Epithelial cell of esophagus (primary cell): Measurements from ENCODE around the gene GPATCH8.

ENCODE experiments used
- DNase-seq: peaks from one replicate; pipeline ENCODE4 v3.0.0; 2010; ENCODE audit warnings: low read depth
- H3K4me3 ChIP-seq: 2 replicates; pipeline ENCODE4 v1.5.1; 2011; ENCODE audit warnings: mild to moderate bottlenecking, low read length, control low read depth
- CTCF ChIP-seq: IDR thresholded peaks from 2 replicates; pipeline ENCODE4 v1.5.1; 2011; ENCODE audit warnings: low read depth, mild to moderate bottlenecking, low read length, control low read depth, inconsistent platforms; ENCODE audit not compliant: insufficient read depth; ENCODE audit errors: missing control alignments

Gene GPATCH8

GRCh38 chr17:44451016-44451627 is 52.1 kb downstream of the GPATCH8 start:
- peak; percentile 63 for DNase-seq
- TF ChIP-seq CTCF: no peak
- H3K4me3 ChIP-seq: no peak overlapping the region

GRCh38 chr17:44448412-44448811 is 54.8 kb downstream of the GPATCH8 start:
- TF ChIP-seq CTCF: no peak
- H3K4me3 ChIP-seq: no peak overlapping the region
- no peak for DNase-seq

- TF ChIP-seq CTCF: no peak
- no peak overlapping the region for H3K4me3 ChIP-seq
- peak; percentile 93 for DNase-seq
Observed at GRCh38 chr17:44444735-44445105, 58.5 kb downstream of the GPATCH8 start.

- no peak overlapping the region for H3K4me3 ChIP-seq
- DNase-seq: no peak
- no peak for TF ChIP-seq CTCF
Observed at GRCh38 chr17:44442806-44443205, 60.4 kb downstream of the GPATCH8 start.

- no peak for DNase-seq
- no peak overlapping the region for H3K4me3 ChIP-seq
- no peak for TF ChIP-seq CTCF
Observed at GRCh38 chr17:44439168-44439567, 64.0 kb downstream of the GPATCH8 start.

- TF ChIP-seq CTCF: no peak
- no peak for DNase-seq
- no peak overlapping the region for H3K4me3 ChIP-seq
Observed at GRCh38 chr17:44438636-44439035, 64.6 kb downstream of the GPATCH8 start.

GRCh38 chr17:44436336-44436735 is 66.9 kb downstream of the GPATCH8 start:
- no peak overlapping the region for H3K4me3 ChIP-seq
- no peak for TF ChIP-seq CTCF
- no peak for DNase-seq
